Measurements from ENCODE around the gene CDH13.

DNA sequence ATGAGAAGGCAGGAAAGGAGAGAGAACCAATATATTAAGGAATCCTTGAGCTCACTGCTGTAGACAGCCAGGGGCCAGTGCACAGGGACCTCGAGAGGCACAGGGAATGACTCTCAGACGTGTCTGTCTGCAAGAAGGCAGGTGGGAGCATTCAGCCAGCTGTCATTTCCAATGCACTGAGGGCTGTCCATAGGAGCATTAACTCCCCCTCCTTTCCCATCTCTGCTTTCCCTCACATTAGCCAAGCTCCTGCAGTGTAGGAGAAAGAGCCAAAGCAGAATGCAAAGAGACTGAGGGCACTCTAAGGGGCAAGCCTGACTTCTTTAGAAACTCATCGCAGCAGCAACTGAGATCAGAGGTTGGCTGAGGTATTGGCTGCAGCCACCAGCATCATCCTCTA, 218.3 kb downstream of the CDH13 start:
- TF ChIP-seq, protein P1, sequence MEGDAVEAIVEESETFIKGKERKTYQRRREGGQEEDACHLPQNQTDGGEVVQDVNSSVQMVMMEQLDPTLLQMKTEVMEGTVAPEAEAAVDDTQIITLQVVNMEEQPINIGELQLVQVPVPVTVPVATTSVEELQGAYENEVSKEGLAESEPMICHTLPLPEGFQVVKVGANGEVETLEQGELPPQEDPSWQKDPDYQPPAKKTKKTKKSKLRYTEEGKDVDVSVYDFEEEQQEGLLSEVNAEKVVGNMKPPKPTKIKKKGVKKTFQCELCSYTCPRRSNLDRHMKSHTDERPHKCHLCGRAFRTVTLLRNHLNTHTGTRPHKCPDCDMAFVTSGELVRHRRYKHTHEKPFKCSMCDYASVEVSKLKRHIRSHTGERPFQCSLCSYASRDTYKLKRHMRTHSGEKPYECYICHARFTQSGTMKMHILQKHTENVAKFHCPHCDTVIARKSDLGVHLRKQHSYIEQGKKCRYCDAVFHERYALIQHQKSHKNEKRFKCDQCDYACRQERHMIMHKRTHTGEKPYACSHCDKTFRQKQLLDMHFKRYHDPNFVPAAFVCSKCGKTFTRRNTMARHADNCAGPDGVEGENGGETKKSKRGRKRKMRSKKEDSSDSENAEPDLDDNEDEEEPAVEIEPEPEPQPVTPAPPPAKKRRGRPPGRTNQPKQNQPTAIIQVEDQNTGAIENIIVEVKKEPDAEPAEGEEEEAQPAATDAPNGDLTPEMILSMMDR (conservative IDR thresholded peaks at IDR 0.05) = no peak
- TF ChIP-seq ZFX (IDR thresholded peaks at IDR 0.05) = no peak
